Mesenchymal stem cell (in vitro differentiated cells and primary cell): Measurements from ENCODE around the gene BPIFB3.

Experiments used
- DNase-seq: peaks from one replicate; pipeline ENCODE4 v3.0.0-alpha.2; 2013
- H2AFZ ChIP-seq: one replicate; pipeline ENCODE4 v1.6.1; 2013; ENCODE audit warnings: low read depth, mild to moderate bottlenecking, control low read depth, inconsistent platforms, low read length, moderate library complexity
- H2AK5ac ChIP-seq: 2 replicates; pipeline ENCODE4 v1.6.1; 2013; ENCODE audit warnings: low read length, moderate library complexity, mild to moderate bottlenecking, inconsistent platforms; ENCODE audit not compliant: severe bottlenecking
- H2BK120ac ChIP-seq: one replicate; pipeline ENCODE4 v1.6.1; 2013; ENCODE audit warnings: low read depth, mild to moderate bottlenecking, inconsistent platforms, low read length, moderate library complexity
- H2BK12ac ChIP-seq, 2 experiments: one replicate each; pipeline ENCODE4 v1.6.1; 2013; ENCODE audit warnings: inconsistent platforms in 2 of 2, low read length in 2 of 2, mild to moderate bottlenecking in 2 of 2, moderate library complexity in 2 of 2, control low read depth in 1 of 2
- H2BK15ac ChIP-seq: one replicate; pipeline ENCODE4 v1.6.1; 2013; ENCODE audit warnings: mild to moderate bottlenecking, low read depth, inconsistent platforms; ENCODE audit not compliant: poor library complexity, severe bottlenecking
- H2BK5ac ChIP-seq: 2 replicates; pipeline ENCODE4 v1.6.1; 2013; ENCODE audit warnings: low read depth, mild to moderate bottlenecking, low read length, control low read depth, inconsistent platforms; ENCODE audit not compliant: poor library complexity, severe bottlenecking
- H3K14ac ChIP-seq, 2 experiments: one replicate each; pipeline ENCODE4 v1.6.1; 2013; ENCODE audit warnings: inconsistent platforms in 2 of 2, low read length in 2 of 2, control low read depth in 1 of 2, mild to moderate bottlenecking in 1 of 2, moderate library complexity in 1 of 2
- H3K18ac ChIP-seq, 2 experiments: one replicate each; pipeline ENCODE4 v1.6.1; 2013; ENCODE audit warnings: inconsistent platforms in 2 of 2, low read length in 2 of 2, control low read depth in 1 of 2, low read depth in 1 of 2, mild to moderate bottlenecking in 1 of 2
- H3K23ac ChIP-seq, 2 experiments: one replicate each; pipeline ENCODE4 v1.6.1; 2013; ENCODE audit warnings: inconsistent platforms in 2 of 2, low read length in 2 of 2, mild to moderate bottlenecking in 2 of 2, moderate library complexity in 2 of 2, control low read depth in 1 of 2
- H3K27ac ChIP-seq: 2 replicates; pipeline ENCODE4 v1.5.1; 2013; ENCODE audit warnings: mild to moderate bottlenecking, moderate library complexity, low read length, control low read depth, inconsistent platforms; ENCODE audit not compliant: poor library complexity, severe bottlenecking
- H3K27me3 ChIP-seq, 2 experiments: 2 replicates each; pipeline versions ENCODE4 v1.6.1 to v1.7.0; 2013; ENCODE audit warnings: low read length in 2 of 2, mild to moderate bottlenecking in 2 of 2, moderate library complexity in 2 of 2, control low read depth in 1 of 2, inconsistent platforms in 1 of 2; ENCODE audit not compliant: control insufficient read depth in 1 of 2, insufficient read depth in 1 of 2
- H3K36me3 ChIP-seq, 2 experiments: 2 replicates each; pipeline versions ENCODE4 v1.6.1 to v1.7.0; 2013; ENCODE audit warnings: low read length in 2 of 2, control low read depth in 1 of 2, inconsistent platforms in 1 of 2, low read depth in 1 of 2, mild to moderate bottlenecking in 1 of 2; ENCODE audit not compliant: insufficient read depth in 2 of 2, control insufficient read depth in 1 of 2
- H3K4ac ChIP-seq, 2 experiments: one replicate each; pipeline ENCODE4 v1.6.1; 2013; ENCODE audit warnings: inconsistent platforms in 2 of 2, low read length in 2 of 2, mild to moderate bottlenecking in 2 of 2, moderate library complexity in 2 of 2, control low read depth in 1 of 2, low read depth in 1 of 2
- H3K4me1 ChIP-seq: 2 replicates; pipeline ENCODE4 v1.6.1; 2013; ENCODE audit warnings: low read depth, low read length, control low read depth; ENCODE audit not compliant: control insufficient read depth, insufficient read depth
- H3K4me2 ChIP-seq: 2 replicates; pipeline ENCODE4 v1.6.1; 2013; ENCODE audit warnings: low read length, mild to moderate bottlenecking, inconsistent platforms; ENCODE audit not compliant: poor library complexity, severe bottlenecking
- H3K4me3 ChIP-seq, 2 experiments: 2 replicates each; pipeline versions ENCODE4 v1.5.1 to v1.7.0; 2013; ENCODE audit warnings: low read length in 2 of 2, mild to moderate bottlenecking in 2 of 2, control low read depth in 1 of 2, low read depth in 1 of 2; ENCODE audit not compliant: insufficient read depth in 1 of 2
- H3K79me1 ChIP-seq: replicated peaks from 2 replicates; pipeline ENCODE4 v1.6.1; 2013; ENCODE audit warnings: mild to moderate bottlenecking, control low read depth, low read length, inconsistent platforms; ENCODE audit not compliant: poor library complexity, severe bottlenecking
- H3K9ac ChIP-seq: 2 replicates; pipeline ENCODE4 v1.7.0; 2013; ENCODE audit warnings: mild to moderate bottlenecking, low read length, moderate library complexity
- H3K9me3 ChIP-seq: 2 replicates; pipeline ENCODE4 v1.7.0; 2013; ENCODE audit warnings: mild to moderate bottlenecking, low read length; ENCODE audit not compliant: control insufficient read depth
- H4K8ac ChIP-seq: one replicate; pipeline ENCODE4 v1.6.1; 2013; ENCODE audit warnings: inconsistent platforms, mild to moderate bottlenecking, low read length, moderate library complexity
- H4K91ac ChIP-seq: one replicate; pipeline ENCODE4 v1.6.1; 2013; ENCODE audit warnings: mild to moderate bottlenecking, low read length, inconsistent platforms
- WGBS: methylation state at CpG from one replicate; pipeline ENCODE4 v1.1.7; 2013; ENCODE audit warnings: mixed read lengths; 5-methylcytosine and 5-hydroxymethylcytosine counted together

Gene BPIFB3

GRCh38 chr20:33028875-33029274, 24.8 kb upstream of the BPIFB3 start:
- Histone ChIP-seq H3K4me1 (no peaks in the 10 kb centered on the region), H3K14ac (no peak overlapping the region), H4K8ac (no peak overlapping the region), H3K36me3 (no peaks in the 10 kb centered on the region), H2BK15ac (no peak overlapping the region), H2AK5ac (no peak overlapping the region), H3K23ac (no peak overlapping the region), H3K27ac (no peak overlapping the region), H3K18ac (no peak overlapping the region), H3K4me2 (no peak overlapping the region), H3K4ac (no peak overlapping the region), H3K27me3 (peaks cover 16 to 54% of the 10 kb centered on the region in 2 experiments), H2BK120ac (no peak overlapping the region), H2BK12ac (no peak overlapping the region), H3K79me1 (no peaks in the 10 kb centered on the region), H3K9me3 (peaks cover 6% of the 10 kb centered on the region), H2AFZ (no peak overlapping the region), H3K9ac (no peak overlapping the region), H3K4me3 (no peak overlapping the region), H4K91ac (no peak overlapping the region), H2BK5ac (no peak overlapping the region)
- DNase-seq: no peak
- WGBS: 69% methylated on average over 7 of the region's 7 CpGs

DNA sequence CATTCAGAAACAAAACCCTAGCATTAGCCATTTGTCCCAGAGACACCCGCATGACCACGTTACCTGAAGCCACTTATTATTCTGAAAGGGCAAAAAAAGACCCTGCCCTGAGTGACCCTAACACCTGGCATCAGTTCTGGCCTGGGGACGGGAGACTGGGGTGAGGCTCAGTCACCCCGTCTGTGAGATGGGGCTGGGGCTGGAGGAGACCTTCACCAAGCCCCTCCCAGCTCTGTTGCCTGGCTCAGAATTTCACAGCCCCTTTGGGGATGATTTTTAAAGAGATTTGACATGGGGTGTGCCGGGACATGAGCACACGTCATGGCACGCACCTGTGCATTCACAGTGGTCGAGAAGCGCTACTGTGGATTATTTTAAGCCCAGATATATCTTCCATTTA, 23.6 kb upstream of the BPIFB3 start:
- 83% methylated on average over 9 of the region's 9 CpGs for WGBS
- H2AK5ac ChIP-seq: no peak overlapping the region
- no peak overlapping the region for H3K9ac ChIP-seq
- no peaks in the 10 kb centered on the region for H3K4me1 ChIP-seq
- no peak overlapping the region for H3K4me3 ChIP-seq
- no peak overlapping the region for H3K23ac ChIP-seq
- no peak overlapping the region for H4K8ac ChIP-seq
- H3K79me1 ChIP-seq: no peaks in the 10 kb centered on the region
- no peak overlapping the region for H3K27ac ChIP-seq
- H2BK12ac ChIP-seq: no peak overlapping the region
- no peak overlapping the region for H3K14ac ChIP-seq
- no peak overlapping the region for H2AFZ ChIP-seq
- H2BK15ac ChIP-seq: no peak overlapping the region
- no peak overlapping the region for H3K4me2 ChIP-seq
- no peak overlapping the region for H3K4ac ChIP-seq
- no peak overlapping the region for H4K91ac ChIP-seq
- peaks cover 6% of the 10 kb centered on the region for H3K9me3 ChIP-seq
- no peak overlapping the region for H2BK120ac ChIP-seq
- H3K36me3 ChIP-seq: no peaks in the 10 kb centered on the region
- DNase-seq: no peak
- H3K18ac ChIP-seq: no peak overlapping the region
- no peak overlapping the region for H2BK5ac ChIP-seq
- peaks cover 16 to 51% of the 10 kb centered on the region in 2 experiments for H3K27me3 ChIP-seq

DNA sequence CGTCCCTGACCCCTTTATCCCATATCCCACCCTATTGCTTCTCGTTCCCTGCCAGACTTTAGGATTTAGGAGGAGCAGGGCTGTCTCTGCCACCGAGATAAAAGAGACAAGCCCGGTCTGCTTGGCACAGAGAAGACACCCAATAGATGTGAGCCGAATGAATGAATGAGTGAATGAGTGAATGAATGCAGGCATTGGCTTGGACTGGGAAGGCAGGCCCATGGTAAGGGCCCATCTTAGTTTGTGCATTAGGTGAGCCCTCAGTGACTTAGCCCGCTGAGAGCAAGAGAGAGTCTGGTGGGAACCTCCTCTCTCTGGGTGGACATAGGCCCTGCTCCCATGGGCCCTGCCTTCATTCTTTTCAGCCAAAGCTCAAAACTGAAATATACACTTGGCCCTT, 23.1 kb upstream of the BPIFB3 start:
- H3K27ac ChIP-seq: no peak overlapping the region

DNA sequence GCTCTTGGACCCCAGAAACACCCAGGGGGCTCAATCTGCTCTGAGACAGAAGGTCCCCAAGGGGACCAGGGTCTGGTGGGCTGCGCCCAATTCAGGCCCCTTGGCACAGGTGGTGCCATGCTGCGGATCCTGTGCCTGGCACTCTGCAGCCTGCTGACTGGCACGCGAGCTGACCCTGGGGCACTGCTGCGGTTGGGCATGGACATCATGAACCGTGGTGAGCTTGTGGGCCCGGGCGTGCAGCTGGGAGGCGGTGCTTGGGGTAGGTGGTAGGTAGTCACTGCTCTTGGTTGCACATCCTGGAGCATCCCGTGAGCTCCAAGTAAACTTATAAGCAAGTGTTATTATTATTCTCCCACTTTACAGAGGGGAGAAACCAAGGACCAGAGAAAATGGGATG, 22.2 kb upstream of the BPIFB3 start, which contains the start of gene BPIFB6:
BPIFB6 (plus strand) TSS at position 118 of the 400 bp plus-strand sequence; CDS start at position 118, 0 bp downstream.
- Histone ChIP-seq H3K79me1 (no peaks in the 10 kb centered on the region), H2AK5ac (no peak within 1 kb of the TSS), H2AFZ (no peak within 1 kb of the TSS), H3K27me3 (peaks cover 16 to 54% of the 10 kb centered on the region in 2 experiments), H3K9ac (no peak within 1 kb of the TSS), H3K4me3 (no peak within 1 kb of the TSS), H3K4me1 (no peaks in the 10 kb centered on the region), H3K4ac (no peak within 1 kb of the TSS), H3K14ac (no peak within 1 kb of the TSS), H3K23ac (no peak within 1 kb of the TSS), H2BK5ac (no peak within 1 kb of the TSS), H4K91ac (no peak within 1 kb of the TSS), H3K4me2 (no peak within 1 kb of the TSS), H4K8ac (no peak within 1 kb of the TSS), H3K9me3 (no peaks in the 10 kb centered on the region), H3K18ac (no peak within 1 kb of the TSS), H2BK12ac (no peak within 1 kb of the TSS), H3K36me3 (no peaks in the 10 kb centered on the region), H3K27ac (no peak within 1 kb of the TSS), H2BK120ac (no peak within 1 kb of the TSS), H2BK15ac (no peak within 1 kb of the TSS)
- DNase-seq: no peak
- 85% methylated on average over 7 of the region's 10 CpGs for WGBS

More for the DNA sequence above, 23.1 kb upstream of the BPIFB3 start:
- Histone ChIP-seq H3K14ac (no peak overlapping the region), H4K91ac (no peak overlapping the region), H3K4me2 (no peak overlapping the region), H3K18ac (no peak overlapping the region), H2BK120ac (no peak overlapping the region), H3K27me3 (peaks cover 16 to 48% of the 10 kb centered on the region in 2 experiments), H2BK5ac (no peak overlapping the region), H3K4me1 (no peaks in the 10 kb centered on the region), H2BK12ac (no peak overlapping the region), H3K4me3 (no peak overlapping the region), H4K8ac (no peak overlapping the region), H3K23ac (no peak overlapping the region), H2AK5ac (no peak overlapping the region), H2BK15ac (no peak overlapping the region), H3K9me3 (peaks cover under 1% of the 10 kb centered on the region), H3K79me1 (no peaks in the 10 kb centered on the region), H2AFZ (no peak overlapping the region), H3K4ac (no peak overlapping the region), H3K9ac (no peak overlapping the region), H3K36me3 (no peaks in the 10 kb centered on the region)
- 78% methylated on average over 5 of the region's 6 CpGs for WGBS
- no peak for DNase-seq
